ENCODE measurements around the gene OR56B1.

GRCh38 chr11:5700421-5701054, 35.7 kb upstream of the OR56B1 start:
- no peak for TF ChIP-seq POLR2A (IDR thresholded peaks at IDR 0.05)
- TF ChIP-seq, protein P1, sequence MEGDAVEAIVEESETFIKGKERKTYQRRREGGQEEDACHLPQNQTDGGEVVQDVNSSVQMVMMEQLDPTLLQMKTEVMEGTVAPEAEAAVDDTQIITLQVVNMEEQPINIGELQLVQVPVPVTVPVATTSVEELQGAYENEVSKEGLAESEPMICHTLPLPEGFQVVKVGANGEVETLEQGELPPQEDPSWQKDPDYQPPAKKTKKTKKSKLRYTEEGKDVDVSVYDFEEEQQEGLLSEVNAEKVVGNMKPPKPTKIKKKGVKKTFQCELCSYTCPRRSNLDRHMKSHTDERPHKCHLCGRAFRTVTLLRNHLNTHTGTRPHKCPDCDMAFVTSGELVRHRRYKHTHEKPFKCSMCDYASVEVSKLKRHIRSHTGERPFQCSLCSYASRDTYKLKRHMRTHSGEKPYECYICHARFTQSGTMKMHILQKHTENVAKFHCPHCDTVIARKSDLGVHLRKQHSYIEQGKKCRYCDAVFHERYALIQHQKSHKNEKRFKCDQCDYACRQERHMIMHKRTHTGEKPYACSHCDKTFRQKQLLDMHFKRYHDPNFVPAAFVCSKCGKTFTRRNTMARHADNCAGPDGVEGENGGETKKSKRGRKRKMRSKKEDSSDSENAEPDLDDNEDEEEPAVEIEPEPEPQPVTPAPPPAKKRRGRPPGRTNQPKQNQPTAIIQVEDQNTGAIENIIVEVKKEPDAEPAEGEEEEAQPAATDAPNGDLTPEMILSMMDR (IDR thresholded peaks at IDR 0.05), result no peak
